MG63 (cell line): ENCODE results near the gene TM7SF2. TPM values are rescaled to one million over a fixed set of nuclear protein-coding genes. Genes with fewer than 3 reads are reported as not detected.

Experiments used
- DNase-seq: peaks from one replicate; pipeline ENCODE4 v3.0.0-alpha.2; 2020
- H3K27me3 ChIP-seq: fragments of 250-450 bp; sonication (Bioruptor Pico); 2 replicates; pipeline ENCODE4 v1.5.1; 2020; ENCODE audit warnings: mild to moderate bottlenecking, moderate library complexity
- H3K36me3 ChIP-seq: fragments of 250-450 bp; sonication (Bioruptor Pico); 2 replicates; pipeline ENCODE4 v1.5.1; 2020; ENCODE audit warnings: mild to moderate bottlenecking, moderate library complexity
- H3K4me3 ChIP-seq: fragments of 250-450 bp; sonication (Bioruptor Pico); 2 replicates; pipeline ENCODE4 v1.5.1; 2020; ENCODE audit warnings: mild to moderate bottlenecking, moderate library complexity
- H3K9me3 ChIP-seq: fragments of 250-450 bp; sonication (Bioruptor Pico); 2 replicates; pipeline ENCODE4 v1.5.1; 2020; ENCODE audit warnings: mild to moderate bottlenecking, moderate library complexity
- total RNA-seq: library from RNA; depleted of rRNA; stranded (reverse); fragments of >200 nt; shearing (Covaris generic); gene quantifications from 2 replicates; pipeline ENCODE4 v1.2.3, GENCODE V29; 2014; ENCODE audit warnings: low replicate concordance; rRNA removed

TM7SF2 gene
- total RNA-seq = 3.5 and 10.9 TPM in 2 replicates

- no peak for DNase-seq
- peaks cover 25% of the 10 kb centered on the region for H3K36me3 ChIP-seq
Observed at GRCh38 chr11:65111744-65112545, at the start of gene TM7SF2. TM7SF2 (plus strand) TSS chr11:65111872; CDS start chr11:65112016, 144 bp downstream.

GRCh38 chr11:65063532-65063931, 48.1 kb upstream of the TM7SF2 start:
- DNase-seq = no peak
- Histone ChIP-seq H3K36me3 (no peaks in the 10 kb centered on the region), H3K27me3 (no peaks in the 10 kb centered on the region), H3K9me3 (no peaks in the 10 kb centered on the region), H3K4me3 (no peak overlapping the region)

More at GRCh38 chr11:65111744-65112545, at the start of gene TM7SF2:
- Histone ChIP-seq H3K27me3 (no peaks in the 10 kb centered on the region), H3K9me3 (no peaks in the 10 kb centered on the region), H3K4me3 (no peak within 1 kb of the TSS)

GRCh38 chr11:65064847-65065240, 46.8 kb upstream of the TM7SF2 start:
- Histone ChIP-seq H3K27me3 (no peaks in the 10 kb centered on the region), H3K36me3 (no peaks in the 10 kb centered on the region), H3K4me3 (no peak overlapping the region), H3K9me3 (no peaks in the 10 kb centered on the region)
- DNase-seq = no peak

GRCh38 chr11:65065851-65066250, 45.8 kb upstream of the TM7SF2 start:
- Histone ChIP-seq H3K27me3 (no peaks in the 10 kb centered on the region), H3K9me3 (no peaks in the 10 kb centered on the region), H3K36me3 (no peaks in the 10 kb centered on the region), H3K4me3 (no peak overlapping the region)
- DNase-seq = no peak

- Histone ChIP-seq H3K9me3 (no peaks in the 10 kb centered on the region), H3K4me3 (no peak overlapping the region), H3K36me3 (no peaks in the 10 kb centered on the region), H3K27me3 (no peaks in the 10 kb centered on the region)
- no peak for DNase-seq
Observed at GRCh38 chr11:65066315-65066714, 45.4 kb upstream of the TM7SF2 start.

GRCh38 chr11:65066805-65067291, 44.8 kb upstream of the TM7SF2 start:
- no peak for DNase-seq
- no peaks in the 10 kb centered on the region for H3K27me3 ChIP-seq
- no peaks in the 10 kb centered on the region for H3K9me3 ChIP-seq
- H3K36me3 ChIP-seq = no peaks in the 10 kb centered on the region
- no peak overlapping the region for H3K4me3 ChIP-seq

- H3K27me3 ChIP-seq = no peaks in the 10 kb centered on the region
- no peaks in the 10 kb centered on the region for H3K36me3 ChIP-seq
- DNase-seq = no peak
- no peak overlapping the region for H3K4me3 ChIP-seq
- H3K9me3 ChIP-seq = no peaks in the 10 kb centered on the region
Observed at GRCh38 chr11:65067446-65067845, 44.2 kb upstream of the TM7SF2 start.

GRCh38 chr11:65069217-65069616, 42.5 kb upstream of the TM7SF2 start:
- no peak overlapping the region for H3K4me3 ChIP-seq
- no peaks in the 10 kb centered on the region for H3K9me3 ChIP-seq
- no peaks in the 10 kb centered on the region for H3K36me3 ChIP-seq
- no peaks in the 10 kb centered on the region for H3K27me3 ChIP-seq
- DNase-seq = no peak

- Histone ChIP-seq H3K9me3 (no peaks in the 10 kb centered on the region), H3K27me3 (no peaks in the 10 kb centered on the region), H3K4me3 (no peak overlapping the region), H3K36me3 (peaks cover 9% of the 10 kb centered on the region)
- DNase-seq = no peak
Observed at GRCh38 chr11:65071907-65072630, 39.6 kb upstream of the TM7SF2 start.

- Histone ChIP-seq H3K36me3 (peaks cover 15% of the 10 kb centered on the region), H3K27me3 (no peaks in the 10 kb centered on the region), H3K9me3 (no peaks in the 10 kb centered on the region), H3K4me3 (no peak overlapping the region)
- DNase-seq = no peak
Observed at GRCh38 chr11:65072631-65072966, 39.1 kb upstream of the TM7SF2 start.

- Histone ChIP-seq H3K4me3 (no peak overlapping the region), H3K27me3 (no peaks in the 10 kb centered on the region), H3K9me3 (no peaks in the 10 kb centered on the region), H3K36me3 (peaks cover 54% of the 10 kb centered on the region)
- DNase-seq = no peak
Observed at GRCh38 chr11:65077451-65077850, 34.2 kb upstream of the TM7SF2 start.

- Histone ChIP-seq H3K4me3 (no peak overlapping the region), H3K36me3 (peaks cover 61% of the 10 kb centered on the region), H3K9me3 (no peaks in the 10 kb centered on the region), H3K27me3 (no peaks in the 10 kb centered on the region)
- peak; percentile 27 for DNase-seq
Observed at GRCh38 chr11:65078151-65078550, 33.5 kb upstream of the TM7SF2 start.

- H3K27me3 ChIP-seq = no peaks in the 10 kb centered on the region
Observed at GRCh38 chr11:65078786-65079342, 32.8 kb upstream of the TM7SF2 start.

GRCh38 chr11:65083134-65083833, 28.4 kb upstream of the TM7SF2 start:
- peaks cover 65% of the 10 kb centered on the region for H3K36me3 ChIP-seq
- peak overlapping the region; percentile 77 for H3K4me3 ChIP-seq
- no peak for DNase-seq
- no peaks in the 10 kb centered on the region for H3K9me3 ChIP-seq
- no peaks in the 10 kb centered on the region for H3K27me3 ChIP-seq

More at GRCh38 chr11:65078786-65079342, 32.8 kb upstream of the TM7SF2 start:
- H3K36me3 ChIP-seq = peaks cover 61% of the 10 kb centered on the region
- DNase-seq = no peak
- no peaks in the 10 kb centered on the region for H3K9me3 ChIP-seq
- H3K4me3 ChIP-seq = no peak overlapping the region

GRCh38 chr11:65083834-65084597, 27.7 kb upstream of the TM7SF2 start, which contains the start of the genes CDCA5 and ZFPL1:
CDCA5 (minus strand) TSS chr11:65084040; CDS start chr11:65083978, 62 bp downstream.
ZFPL1 (plus strand) TSS chr11:65084222; CDS start chr11:65084699, 477 bp downstream.
- Histone ChIP-seq H3K27me3 (no peaks in the 10 kb centered on the region), H3K36me3 (peaks cover 59% of the 10 kb centered on the region), H3K4me3 (peak within 1 kb of the TSS; percentile 77), H3K9me3 (no peaks in the 10 kb centered on the region)
- DNase-seq = peak; percentile 96
